Common myeloid progenitor, CD34-positive (primary cell): ENCODE data around the gene WBP1.
A peak's percentile ranks its signal among the peaks of the same experiment; 100 is the strongest.

Experiments
- CTCF ChIA-PET: fragments of 350-600 bp; sonication (Branson Sonifier 250); formaldehyde crosslinking; loops from one replicate; lab custom pipeline; 2021; ENCODE audit warnings: antibody characterized with exemption; lab: Charles Lee
- POLR2A ChIA-PET: fragments of 350-600 bp; sonication (Branson Sonifier 250); formaldehyde crosslinking; loops from one replicate; lab custom pipeline; 2021; ENCODE audit warnings: antibody characterized with exemption; lab: Charles Lee
- DNase-seq, 3 donors: peaks; one replicate each; pipeline versions ENCODE4 v3.0.0 to v3.0.0-alpha.2; 2013
- H3K27ac ChIP-seq, 2 experiments: 1 replicate in 1 of 2; 2 replicates in 1 of 2; pipeline ENCODE4 v1.7.0; 2013; ENCODE audit warnings: inconsistent platforms in 2 of 2, low read length in 2 of 2, mild to moderate bottlenecking in 2 of 2, low read depth in 1 of 2, moderate library complexity in 1 of 2; ENCODE audit not compliant: severe bottlenecking in 2 of 2, insufficient read depth in 1 of 2, poor library complexity in 1 of 2
- H3K27me3 ChIP-seq, 5 experiments: replicated peaks in 2 of 5; 1 replicate in 3 of 5; 2 replicates in 2 of 5; pipeline versions ENCODE4 v1.6.1 to v1.7.0; 2013; ENCODE audit warnings: low read length in 4 of 5, mild to moderate bottlenecking in 2 of 5, moderate library complexity in 2 of 5, inconsistent platforms in 1 of 5; ENCODE audit not compliant: insufficient read depth in 5 of 5, control insufficient read depth in 4 of 5
- H3K36me3 ChIP-seq, 4 experiments: 1 replicate in 2 of 4; 2 replicates in 2 of 4; pipeline versions ENCODE4 v1.6.1 to v1.7.0; 2013; ENCODE audit warnings: low read length in 3 of 4, control low read depth in 1 of 4, mild to moderate bottlenecking in 1 of 4; ENCODE audit not compliant: control insufficient read depth in 4 of 4, insufficient read depth in 4 of 4
- H3K4me1 ChIP-seq, 4 experiments: 1 replicate in 3 of 4; 2 replicates in 1 of 4; pipeline versions ENCODE4 v1.6.1 to v1.7.1; 2013; ENCODE audit warnings: low read length in 3 of 4, mild to moderate bottlenecking in 3 of 4, control low read depth in 1 of 4, inconsistent platforms in 1 of 4, moderate library complexity in 1 of 4; ENCODE audit not compliant: control insufficient read depth in 4 of 4, insufficient read depth in 4 of 4; ENCODE audit errors: control extremely low read depth in 1 of 4
- H3K4me3 ChIP-seq, 7 experiments: 1 replicate in 4 of 7; 2 replicates in 3 of 7; pipeline versions ENCODE4 v1.5.1 to v1.7.0; 2013; ENCODE audit warnings: mild to moderate bottlenecking in 7 of 7, low read length in 6 of 7, moderate library complexity in 6 of 7, inconsistent platforms in 2 of 7, low read depth in 2 of 7, control low read depth in 1 of 7; ENCODE audit not compliant: insufficient read depth in 4 of 7, control insufficient read depth in 1 of 7; ENCODE audit errors: extremely low read depth in 1 of 7
- H3K9me3 ChIP-seq, 5 experiments: 1 replicate in 4 of 5; 2 replicates in 1 of 5; pipeline versions ENCODE4 v1.6.1 to v1.7.1; 2013; ENCODE audit warnings: low read length in 4 of 5, mild to moderate bottlenecking in 2 of 5, inconsistent platforms in 1 of 5, low read depth in 1 of 5, moderate library complexity in 1 of 5; ENCODE audit not compliant: control insufficient read depth in 4 of 5, insufficient read depth in 2 of 5; ENCODE audit errors: control extremely low read depth in 1 of 5
- WGBS: methylation state at CpG from one replicate; pipeline ENCODE4 v1.1.5; 2013; ENCODE audit not compliant: insufficient coverage; 5-methylcytosine and 5-hydroxymethylcytosine counted together

The WBP1 gene

GRCh38 chr2:74416778-74417177 lies 41.5 kb upstream of the WBP1 start:
- CTCF ChIA-PET: interaction anchor here (1.0 to 2.5 kb wide), 4 partner anchors 16 to 39 kb away, joined by 3 to 10 read pairs (median 6); partner anchors contain the start of gene INO80B
- Histone ChIP-seq H3K4me1 (peaks cover 0 to 43% (median 35%) of the 10 kb centered on the region in 4 experiments), H3K27ac (no peak overlapping the region), H3K9me3 (no peaks in the 10 kb centered on the region), H3K36me3 (no peaks in the 10 kb centered on the region), H3K4me3 (no peak overlapping the region), H3K27me3 (peaks cover 0 to 7% (median 0%) of the 10 kb centered on the region in 5 experiments)
- peak in 1 of 3 donors; percentile 30 for DNase-seq
- 80% methylated on average over 1 of the region's 3 CpGs for WGBS
- POLR2A ChIA-PET: no interaction called here

- no peak for DNase-seq
- CTCF ChIA-PET: interaction anchor here (2.5 kb wide), 1 partner anchor 38 kb away, joined by 10 read pairs; the partner anchor contains the start of gene INO80B
- H3K27ac ChIP-seq: no peak overlapping the region
- H3K4me3 ChIP-seq: no peak overlapping the region
- no peaks in the 10 kb centered on the region for H3K9me3 ChIP-seq
- no peaks in the 10 kb centered on the region for H3K36me3 ChIP-seq
- 90% methylated on average over 2 of the region's 3 CpGs for WGBS
- peaks cover 0 to 7% (median 0%) of the 10 kb centered on the region in 5 experiments for H3K27me3 ChIP-seq
- peaks cover 0 to 46% (median 38%) of the 10 kb centered on the region in 4 experiments for H3K4me1 ChIP-seq
- POLR2A ChIA-PET: no interaction called here
These were observed 41.0 kb upstream of the WBP1 start for GRCh38 chr2:74417197-74417596.

- CTCF ChIA-PET: interaction anchor here (1.7 kb wide), 1 partner anchor 22 kb away, joined by 4 read pairs; no protein-coding TSS in a partner anchor
- Histone ChIP-seq H3K27me3 (peaks cover 0 to 7% (median 0%) of the 10 kb centered on the region in 5 experiments), H3K4me1 (peaks cover 0 to 47% (median 40%) of the 10 kb centered on the region in 4 experiments), H3K4me3 (no peak overlapping the region), H3K27ac (no peak overlapping the region), H3K9me3 (no peaks in the 10 kb centered on the region), H3K36me3 (no peaks in the 10 kb centered on the region)
- POLR2A ChIA-PET: no interaction called here
- WGBS: 90% methylated on average over 4 of the region's 6 CpGs
- DNase-seq: no peak
These were observed 40.5 kb upstream of the WBP1 start for GRCh38 chr2:74417763-74418162.

- Histone ChIP-seq H3K27ac (no peak overlapping the region), H3K9me3 (no peaks in the 10 kb centered on the region), H3K27me3 (peaks cover 0 to 7% (median 0%) of the 10 kb centered on the region in 5 experiments), H3K4me3 (no peak overlapping the region), H3K4me1 (peaks cover 0 to 43% (median 38%) of the 10 kb centered on the region in 4 experiments), H3K36me3 (no peaks in the 10 kb centered on the region)
- DNase-seq: no peak
- POLR2A ChIA-PET: interaction anchor here (0.6 kb wide), 1 partner anchor 8 kb away, joined by 5 read pairs; no protein-coding TSS in a partner anchor
- WGBS: over 99% methylated on average over 16 of the region's 27 CpGs
- CTCF ChIA-PET: interaction anchor here (1.7 kb wide), 1 partner anchor 22 kb away, joined by 4 read pairs; no protein-coding TSS in a partner anchor
These were observed 39.9 kb upstream of the WBP1 start for GRCh38 chr2:74418312-74418711.

- DNase-seq: no peak
- H3K4me1 ChIP-seq: peaks cover 0 to 32% (median 29%) of the 10 kb centered on the region in 4 experiments
- CTCF ChIA-PET: interaction anchor here (1.7 kb wide), 1 partner anchor 21 kb away, joined by 4 read pairs; no protein-coding TSS in a partner anchor
- H3K27me3 ChIP-seq: peaks cover 0 to 7% (median 0%) of the 10 kb centered on the region in 5 experiments
- no peak overlapping the region for H3K4me3 ChIP-seq
- no peaks in the 10 kb centered on the region for H3K9me3 ChIP-seq
- POLR2A ChIA-PET: no interaction called here
- no CpG with 5 or more reads among the region's 1 CpG for WGBS
- H3K27ac ChIP-seq: no peak overlapping the region
- no peaks in the 10 kb centered on the region for H3K36me3 ChIP-seq
These were observed 38.9 kb upstream of the WBP1 start for GRCh38 chr2:74419345-74419744.

GRCh38 chr2:74420006-74420405 lies 38.2 kb upstream of the WBP1 start:
- no CpG with 5 or more reads among the region's 2 CpGs for WGBS
- H3K4me1 ChIP-seq: peaks cover 0 to 26% (median 24%) of the 10 kb centered on the region in 4 experiments
- ChIA-PET CTCF (interaction anchor here (1.2 kb wide), 1 partner anchor 12 kb away, joined by 3 read pairs; no protein-coding TSS in a partner anchor), POLR2A (no interaction called here)
- H3K4me3 ChIP-seq: no peak overlapping the region
- no peaks in the 10 kb centered on the region for H3K9me3 ChIP-seq
- no peak overlapping the region for H3K27ac ChIP-seq
- no peak for DNase-seq
- peaks cover 0 to 7% (median 0%) of the 10 kb centered on the region in 5 experiments for H3K27me3 ChIP-seq
- H3K36me3 ChIP-seq: peaks cover 0 to 6% (median 2%) of the 10 kb centered on the region in 4 experiments
